SJSA1 (cell line): ENCODE data around the gene IFITM10. TPM values are rescaled to one million over a fixed set of nuclear protein-coding genes. Genes with fewer than 3 reads are reported as not detected.
"Not testable (repeated sequence)": the region's sequence is repeated elsewhere in the genome, so short reads cannot be mapped to it uniquely, and the experiment has no call there.

Source experiments
- DNase-seq, 2 experiments: peaks; one replicate each; pipeline ENCODE4 v3.0.0-alpha.2; 2015 to 2020; ENCODE audit warnings: low spot score in 2 of 2, low read depth in 1 of 2
- H3K27ac ChIP-seq: fragments of 250-450 bp; sonication (Bioruptor Pico); 2 replicates; pipeline ENCODE4 v1.5.1; 2020; ENCODE audit warnings: mild to moderate bottlenecking, moderate library complexity
- H3K27me3 ChIP-seq: fragments of 250-450 bp; sonication (Bioruptor Pico); replicated peaks from 2 replicates; pipeline ENCODE4 v1.5.1; 2020; ENCODE audit warnings: mild to moderate bottlenecking, moderate library complexity
- H3K36me3 ChIP-seq: fragments of 250-450 bp; sonication (Bioruptor Pico); 2 replicates; pipeline ENCODE4 v1.5.1; 2020; ENCODE audit warnings: mild to moderate bottlenecking
- H3K4me1 ChIP-seq: fragments of 250-450 bp; sonication (Bioruptor Pico); replicated peaks from 2 replicates; pipeline ENCODE4 v1.6.1; 2021; ENCODE audit warnings: mild to moderate bottlenecking
- H3K4me3 ChIP-seq: fragments of 250-450 bp; sonication (Bioruptor Pico); 2 replicates; pipeline ENCODE4 v1.5.1; 2020; ENCODE audit warnings: mild to moderate bottlenecking
- H3K9me3 ChIP-seq: fragments of 250-450 bp; sonication (Bioruptor Pico); replicated peaks from 2 replicates; pipeline ENCODE4 v1.5.1; 2020; ENCODE audit warnings: mild to moderate bottlenecking
- total RNA-seq: library from RNA; depleted of rRNA; stranded (reverse); fragments of >200 nt; shearing (Covaris generic); gene quantifications from 2 replicates; pipeline ENCODE4 v1.2.3, GENCODE V29; 2014; rRNA removed

The IFITM10 gene
- total RNA-seq, 1 experiment from 2014 or later = 0.05 TPM

GRCh38 chr11:1690167-1691025 lies 60.0 kb downstream of the IFITM10 start:
- Histone ChIP-seq H3K27me3 (no peaks in the 10 kb centered on the region; the same call in 1 of the 2 replicates), H3K9me3 (no peaks in the 10 kb centered on the region), H3K27ac (no peak overlapping the region), H3K4me3 (no peak overlapping the region), H3K4me1 (peaks cover 9% of the 10 kb centered on the region), H3K36me3 (no peaks in the 10 kb centered on the region)
- DNase-seq = no peak

- H3K9me3 ChIP-seq, H3K4me3 ChIP-seq, H3K4me1 ChIP-seq, H3K27ac ChIP-seq, DNase-seq, H3K27me3 ChIP-seq, H3K36me3 ChIP-seq: not testable (repeated sequence)
Measured at GRCh38 chr11:1689250-1690166, 60.9 kb downstream of the IFITM10 start.

GRCh38 chr11:1688336-1688947 lies 62.0 kb downstream of the IFITM10 start:
- not testable (repeated sequence) for H3K27ac ChIP-seq, H3K36me3 ChIP-seq, DNase-seq, H3K27me3 ChIP-seq, H3K4me1 ChIP-seq, H3K9me3 ChIP-seq, H3K4me3 ChIP-seq

DNA sequence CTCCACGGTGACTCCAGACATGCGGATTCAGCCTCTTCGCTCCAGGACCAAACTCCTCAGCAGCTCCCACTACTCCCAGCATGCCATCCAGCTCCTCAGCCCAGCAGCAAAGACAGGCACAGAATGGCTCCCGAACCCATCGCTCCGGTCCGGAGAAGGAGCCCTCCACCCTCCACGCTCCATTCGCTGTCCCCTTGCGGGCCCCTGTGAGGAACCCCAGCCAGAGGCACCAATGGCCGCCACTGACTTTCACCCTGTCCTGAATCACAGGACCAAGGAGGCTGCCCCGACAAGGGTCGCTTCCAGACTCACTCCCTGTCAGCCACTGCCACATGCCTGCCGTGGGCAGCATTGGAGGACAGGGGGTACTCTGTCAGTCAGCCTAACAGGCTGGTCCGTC lies 64.2 kb downstream of the IFITM10 start:
- not testable (repeated sequence) for DNase-seq, H3K27ac ChIP-seq, H3K4me1 ChIP-seq, H3K4me3 ChIP-seq, H3K36me3 ChIP-seq, H3K9me3 ChIP-seq, H3K27me3 ChIP-seq

GRCh38 chr11:1684886-1685874 lies 65.2 kb downstream of the IFITM10 start:
- not testable (repeated sequence) for H3K27ac ChIP-seq, H3K9me3 ChIP-seq, H3K4me1 ChIP-seq, DNase-seq, H3K36me3 ChIP-seq, H3K27me3 ChIP-seq, H3K4me3 ChIP-seq

DNA sequence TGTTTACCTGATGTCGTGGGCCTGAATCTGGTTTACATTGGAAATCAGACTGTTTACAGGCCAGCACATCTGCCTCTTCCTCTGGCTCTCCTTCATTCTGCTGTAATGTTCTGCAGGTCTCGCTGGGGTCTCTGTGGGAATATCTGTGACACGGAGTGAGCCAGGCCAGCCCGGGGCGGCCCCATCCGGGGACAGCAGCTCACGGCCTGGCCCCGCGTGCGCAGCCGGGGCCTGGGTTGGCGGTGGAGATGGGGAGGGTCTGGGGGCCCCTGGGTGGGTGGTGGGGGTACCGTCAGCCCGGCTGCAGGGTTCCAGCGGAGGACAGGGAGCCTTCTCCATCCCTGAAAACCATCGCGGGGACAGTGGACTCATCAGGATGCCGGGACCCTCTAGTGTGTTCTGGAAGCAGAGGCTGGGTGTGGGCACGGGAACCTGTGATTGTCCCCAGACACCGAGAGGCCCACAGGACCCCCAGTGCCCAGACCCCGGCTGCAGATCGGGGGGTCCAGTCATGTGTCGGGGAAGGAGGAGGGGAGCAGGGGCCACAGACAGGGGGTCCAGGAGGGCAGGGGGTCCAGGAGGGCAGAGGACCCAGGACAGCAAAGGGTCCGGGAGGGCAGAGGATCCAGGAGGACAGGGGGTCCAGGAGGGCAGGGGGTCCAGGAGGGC lies 66.4 kb downstream of the IFITM10 start:
- H3K27ac ChIP-seq, H3K4me1 ChIP-seq, H3K4me3 ChIP-seq, H3K27me3 ChIP-seq, H3K36me3 ChIP-seq, H3K9me3 ChIP-seq, DNase-seq: not testable (repeated sequence)

- DNase-seq, H3K4me3 ChIP-seq, H3K9me3 ChIP-seq, H3K36me3 ChIP-seq, H3K4me1 ChIP-seq, H3K27ac ChIP-seq, H3K27me3 ChIP-seq: not testable (repeated sequence)
Measured at GRCh38 chr11:1683216-1683615, 67.2 kb downstream of the IFITM10 start.

Other genes starting within 250 kb of the IFITM10 start
- gene DUSP8, start 178.3 kb downstream of the IFITM10 start, total RNA-seq = 0.13 and 0.82 TPM in 2 replicates
- not detected in 2 replicates for gene KRTAP5-1, start 165.3 kb downstream of the IFITM10 start, total RNA-seq
- gene KRTAP5-2, start 152.3 kb downstream of the IFITM10 start, total RNA-seq = not detected in 2 replicates
- gene KRTAP5-3, start 142.1 kb downstream of the IFITM10 start, total RNA-seq = not detected in 2 replicates
- gene KRTAP5-4, start 128.5 kb downstream of the IFITM10 start, total RNA-seq = not detected in 2 replicates
- gene KRTAP5-5, start 120.8 kb downstream of the IFITM10 start, total RNA-seq = not detected in 2 replicates
- gene KRTAP5-6, start 53.4 kb downstream of the IFITM10 start, total RNA-seq = not detected in 2 replicates
- 245 and 253 TPM in 2 replicates for gene CTSD, start 13.3 kb upstream of the IFITM10 start, total RNA-seq
- gene SYT8, start 84.4 kb upstream of the IFITM10 start, total RNA-seq = 0.06 TPM in 1 of 2 replicates, not detected in the other
- gene TNNI2, start 88.4 kb upstream of the IFITM10 start, total RNA-seq = not detected in 2 replicates
- 0.50 and 3.4 TPM in 2 replicates for gene LSP1, start 102.5 kb upstream of the IFITM10 start, total RNA-seq
- gene PRR33, start 141.3 kb upstream of the IFITM10 start, total RNA-seq = not detected in 2 replicates
- 7.5 and 8.0 TPM in 2 replicates for gene TNNT3, start 169.1 kb upstream of the IFITM10 start, total RNA-seq
- 155 and 244 TPM in 2 replicates for gene MRPL23, start 196.7 kb upstream of the IFITM10 start, total RNA-seq
- gene H19, start 247.2 kb upstream of the IFITM10 start, total RNA-seq = not detected in 2 replicates